LoVo (cell line): ENCODE measurements around the gene AHI1.

Source experiments
- DNase-seq: peaks from one replicate; pipeline ENCODE4 v3.0.0-alpha.2; 2016; ENCODE audit warnings: low spot score

AHI1 gene

DNA sequence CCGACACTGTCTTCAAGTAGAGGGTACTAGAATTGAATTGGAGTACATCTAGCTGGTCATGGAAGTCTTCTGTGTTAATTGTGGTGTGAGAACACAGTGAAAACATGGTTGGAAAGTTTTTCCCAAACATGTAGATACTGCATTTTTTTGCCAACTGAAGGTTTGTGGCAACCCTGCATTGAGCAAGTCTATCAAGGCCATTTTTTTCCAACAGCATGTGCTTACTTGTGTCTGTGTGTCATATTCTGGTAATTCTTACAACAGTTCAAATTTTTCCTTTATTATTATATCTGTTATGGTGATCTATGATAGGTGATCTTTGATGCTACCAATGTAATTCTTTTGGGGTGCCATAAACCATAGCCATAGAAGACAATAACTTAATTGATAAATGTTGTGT, 169.4 kb downstream of the AHI1 start:
- DNase-seq: no peak

DNA sequence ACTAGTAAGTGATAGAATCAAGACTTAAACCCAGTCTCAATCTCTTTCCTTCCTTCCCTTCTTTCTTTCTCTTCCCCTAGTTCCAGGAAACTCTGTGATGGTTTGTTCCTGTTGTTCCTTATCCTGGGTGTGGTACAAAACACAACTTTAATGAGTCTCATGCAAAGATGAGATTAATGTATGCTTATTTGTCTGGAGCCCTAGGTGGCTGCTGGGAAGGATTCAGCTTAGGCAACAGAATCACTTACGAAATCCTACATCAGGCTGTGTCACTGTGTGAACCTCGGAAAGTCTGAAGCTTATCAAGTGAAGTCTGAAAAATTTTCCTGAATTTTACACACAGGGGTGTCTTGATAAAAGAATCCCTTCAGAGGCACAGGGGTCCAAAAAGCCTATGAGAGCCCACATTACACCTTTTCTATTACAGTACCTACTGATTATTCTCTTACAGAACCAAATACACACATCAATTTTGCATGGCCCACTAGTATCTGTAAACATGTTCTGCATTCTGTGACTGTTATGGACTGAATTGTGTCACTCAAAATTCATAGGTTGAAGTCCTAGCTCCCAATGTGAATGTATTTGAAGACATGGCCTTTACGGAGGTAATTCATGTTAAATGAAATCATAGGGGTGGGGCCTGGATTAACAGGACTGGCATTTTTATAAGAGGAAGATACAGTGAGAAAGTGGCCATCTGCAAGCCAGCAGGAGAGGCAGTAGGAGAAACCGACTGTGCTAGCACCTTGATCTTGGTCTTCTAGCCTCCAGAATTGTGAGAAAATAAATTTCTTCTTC, 171.7 kb downstream of the AHI1 start:
- no peak for DNase-seq

- no peak for DNase-seq
Observed at GRCh38 chr6:135324531-135324930, 173.0 kb downstream of the AHI1 start.

- DNase-seq: no peak
Observed at GRCh38 chr6:135323979-135324378, 173.6 kb downstream of the AHI1 start.

- DNase-seq: no peak
Observed at GRCh38 chr6:135323202-135323668, 174.3 kb downstream of the AHI1 start.

DNA sequence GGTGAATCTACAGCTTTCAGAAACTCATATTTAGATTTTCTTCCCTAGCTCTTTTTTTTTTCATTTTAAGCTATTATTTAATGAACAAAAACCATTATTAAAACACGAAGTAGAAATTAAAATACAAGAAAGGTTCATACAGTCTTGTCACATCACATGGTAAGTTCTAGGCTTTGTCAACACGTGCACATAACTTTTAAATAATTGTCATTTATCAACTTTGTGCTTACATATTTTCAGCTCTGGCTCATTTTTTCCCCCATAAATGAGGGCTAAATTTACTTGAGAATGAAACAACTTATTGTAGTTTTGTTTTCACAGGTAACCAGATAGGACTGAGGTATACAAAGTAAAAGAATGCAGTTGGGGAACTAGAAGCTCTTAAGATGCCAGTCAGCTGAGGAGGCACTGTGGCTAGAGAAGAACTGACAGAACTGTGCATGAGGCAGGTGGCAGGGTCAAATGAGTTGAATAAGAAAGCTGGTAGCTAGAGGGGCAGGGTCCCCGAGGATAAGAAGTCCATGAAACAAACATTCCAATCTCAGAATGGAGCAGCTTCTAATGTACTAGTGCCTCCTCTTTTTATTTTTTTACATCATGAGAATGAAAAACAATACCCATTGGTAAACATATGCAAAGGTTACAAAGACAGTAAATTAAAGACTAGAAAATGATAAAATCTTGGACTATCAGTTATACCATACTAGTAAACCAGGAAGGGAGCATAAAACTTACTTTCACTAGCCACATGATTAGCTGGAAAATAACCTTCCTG, 174.9 kb downstream of the AHI1 start:
- no peak for DNase-seq

- no peak for DNase-seq
Observed at GRCh38 chr6:135320721-135321621, 176.6 kb downstream of the AHI1 start.

DNA sequence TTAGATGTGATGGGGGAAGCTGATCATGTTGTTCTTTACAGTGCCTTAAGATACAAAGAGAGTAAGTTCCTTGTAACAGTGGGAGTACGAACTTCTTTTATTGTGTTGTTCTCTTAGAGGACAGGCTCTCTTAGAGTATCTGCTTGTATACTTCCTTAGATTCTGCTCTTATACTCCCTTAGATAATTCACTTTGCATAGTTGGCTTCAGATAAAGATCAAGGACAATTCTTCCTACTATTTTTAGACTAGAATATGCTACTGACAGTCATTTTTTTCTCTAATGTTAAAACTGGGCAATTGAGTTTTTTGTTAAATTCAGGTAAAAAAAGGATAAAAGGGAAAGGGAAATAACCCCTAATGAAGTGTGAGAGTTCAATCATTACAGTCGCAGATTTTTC, 177.7 kb downstream of the AHI1 start:
- DNase-seq: no peak

DNA sequence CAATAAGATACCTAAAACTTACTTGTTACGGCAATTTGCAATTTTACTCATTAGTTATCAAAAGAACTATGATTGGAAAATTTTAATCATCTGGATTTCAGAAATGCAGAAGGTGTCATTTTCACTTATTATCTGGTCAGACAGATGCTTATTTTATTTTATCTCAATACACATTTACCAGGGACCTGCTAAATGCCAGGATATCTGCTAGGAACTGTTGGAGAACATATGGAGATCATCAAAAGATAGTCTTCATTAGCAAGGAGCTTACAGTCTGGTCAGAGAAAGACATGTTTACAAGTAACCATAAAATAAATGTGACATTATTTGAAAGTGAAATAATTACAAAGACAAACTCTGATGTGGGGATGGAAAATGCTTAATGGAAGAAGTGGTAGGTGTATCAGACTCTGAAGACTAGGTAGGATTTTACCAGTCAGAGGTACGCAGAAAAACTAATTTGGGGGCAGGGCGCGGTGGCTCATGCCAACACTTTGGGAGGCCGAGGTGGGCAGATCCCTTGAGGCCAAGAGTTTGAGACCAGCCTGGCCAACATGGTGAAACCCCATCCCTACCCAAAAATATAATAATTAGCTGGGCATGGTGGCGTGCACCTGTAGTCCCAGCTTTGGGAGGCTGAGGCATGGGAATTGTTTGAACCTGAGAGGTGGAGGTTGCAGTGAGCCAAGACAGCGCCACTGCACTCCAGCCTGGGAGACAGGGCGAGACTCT, 178.6 kb downstream of the AHI1 start:
- DNase-seq: no peak

GRCh38 chr6:135314543-135314942, 183.0 kb downstream of the AHI1 start:
- no peak for DNase-seq

DNA sequence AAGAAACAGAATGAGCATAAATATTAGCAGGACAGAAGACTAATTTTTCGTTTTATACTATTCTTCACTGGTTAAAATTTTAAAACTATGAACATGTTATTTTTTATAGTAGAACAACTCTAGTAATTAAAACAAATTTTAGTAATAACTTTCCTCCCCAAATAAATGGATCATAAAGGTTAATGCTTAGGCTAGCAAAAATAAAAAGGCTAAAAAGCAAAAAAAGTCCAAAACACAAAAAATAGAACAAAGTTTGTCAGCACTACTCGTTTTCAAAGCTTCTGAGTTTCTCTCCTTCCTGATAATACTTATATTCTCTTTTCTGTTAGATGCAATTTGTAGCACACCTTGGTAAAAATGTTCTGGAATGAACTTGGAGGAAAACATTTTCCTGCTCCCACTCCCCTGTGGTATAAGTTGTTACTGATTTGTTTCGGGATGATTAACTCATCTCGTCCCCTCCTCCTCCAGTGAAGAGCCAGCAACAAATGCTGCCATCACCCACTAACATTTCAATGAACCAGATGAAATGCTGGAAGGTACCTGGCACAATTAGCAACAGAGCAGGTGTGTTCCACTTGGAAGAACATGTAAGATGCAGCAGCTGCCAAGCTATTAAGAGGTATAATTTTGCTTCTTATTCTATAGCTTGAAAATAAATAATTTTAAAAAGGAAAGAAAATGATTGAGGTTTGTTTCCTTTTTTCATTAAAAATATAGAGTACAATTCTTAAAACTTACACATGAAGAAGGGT, 185.9 kb downstream of the AHI1 start:
- no peak for DNase-seq

- no peak for DNase-seq
Observed at GRCh38 chr6:135310291-135310690, 187.2 kb downstream of the AHI1 start.

GRCh38 chr6:135306740-135307420, 190.7 kb downstream of the AHI1 start:
- DNase-seq: no peak

DNA sequence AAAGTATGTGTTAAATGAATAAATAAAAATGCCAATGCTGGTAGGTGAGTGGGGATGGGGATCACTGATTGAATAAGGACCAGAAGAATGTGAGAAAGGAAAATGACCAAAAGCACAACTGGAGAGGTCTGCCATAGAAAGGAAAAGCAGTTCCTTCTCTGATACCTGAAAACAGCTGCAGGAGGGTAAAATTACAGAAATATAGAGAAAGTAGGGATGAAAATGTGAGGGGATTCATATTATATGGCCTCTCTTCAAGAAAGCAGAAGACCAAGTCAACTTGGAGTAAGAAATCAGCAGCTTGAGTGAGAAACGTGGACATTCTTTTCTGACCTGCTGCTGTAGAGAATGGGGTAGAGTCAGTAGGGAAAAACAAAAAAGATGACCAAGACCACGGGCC, 191.4 kb downstream of the AHI1 start:
- no peak for DNase-seq

- no peak for DNase-seq
Observed at GRCh38 chr6:135305684-135306083, 191.9 kb downstream of the AHI1 start.

DNA sequence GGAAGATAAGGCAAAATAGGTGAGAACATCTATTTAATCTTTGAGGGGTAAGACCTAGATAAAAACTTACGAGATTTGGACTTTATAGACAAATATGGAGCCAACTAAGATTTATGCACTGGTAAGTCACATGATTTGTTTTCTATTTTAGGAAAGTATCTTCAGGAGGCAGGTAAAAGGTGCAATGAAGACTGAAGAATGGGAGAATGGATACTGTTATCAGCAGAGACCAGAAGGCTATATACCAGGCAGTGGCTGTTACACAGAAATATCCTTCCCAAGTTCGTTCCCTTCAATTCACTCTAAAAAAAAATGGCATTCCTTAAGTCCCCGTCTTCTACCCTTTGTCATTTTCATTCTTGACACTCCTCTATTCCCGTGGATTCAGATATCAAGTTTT, 192.7 kb downstream of the AHI1 start:
- DNase-seq: no peak

DNA sequence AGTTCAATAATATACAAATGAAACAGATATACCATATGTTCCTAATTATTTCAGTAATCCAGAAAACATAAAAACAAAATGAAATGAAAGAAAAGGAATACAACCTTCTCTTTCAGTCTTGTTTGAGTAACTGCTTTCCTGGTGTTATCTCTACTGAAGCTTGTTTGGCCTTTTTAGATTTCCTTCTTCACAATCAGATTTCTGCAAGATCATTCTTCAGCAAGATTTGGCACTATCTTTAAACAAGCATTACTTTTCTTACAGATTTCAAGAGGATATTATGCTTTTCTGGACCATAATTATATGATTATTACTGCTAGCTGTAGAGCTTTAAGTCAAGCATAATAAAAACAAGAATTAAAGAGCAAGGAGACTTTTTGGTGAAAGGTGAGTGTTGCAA, 196.2 kb downstream of the AHI1 start:
- DNase-seq: no peak

DNA sequence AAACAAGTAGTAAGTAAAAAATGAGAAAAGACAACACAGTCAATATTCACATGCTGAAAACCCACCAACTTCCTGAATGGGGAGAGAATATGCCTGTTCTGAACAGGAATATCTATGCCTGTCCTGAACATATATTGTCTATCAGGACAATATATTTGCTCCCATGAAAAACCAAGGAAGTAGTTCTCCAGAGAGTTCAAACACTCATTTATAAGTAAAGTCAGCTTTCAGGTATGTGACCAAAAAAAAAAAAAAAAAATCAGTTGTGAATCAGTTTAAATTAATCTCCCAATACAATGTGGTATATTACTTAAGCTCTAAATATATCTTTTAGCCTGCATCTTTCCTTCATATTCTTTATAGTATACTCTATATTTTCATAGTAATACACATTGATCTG, 197.0 kb downstream of the AHI1 start:
- no peak for DNase-seq

DNA sequence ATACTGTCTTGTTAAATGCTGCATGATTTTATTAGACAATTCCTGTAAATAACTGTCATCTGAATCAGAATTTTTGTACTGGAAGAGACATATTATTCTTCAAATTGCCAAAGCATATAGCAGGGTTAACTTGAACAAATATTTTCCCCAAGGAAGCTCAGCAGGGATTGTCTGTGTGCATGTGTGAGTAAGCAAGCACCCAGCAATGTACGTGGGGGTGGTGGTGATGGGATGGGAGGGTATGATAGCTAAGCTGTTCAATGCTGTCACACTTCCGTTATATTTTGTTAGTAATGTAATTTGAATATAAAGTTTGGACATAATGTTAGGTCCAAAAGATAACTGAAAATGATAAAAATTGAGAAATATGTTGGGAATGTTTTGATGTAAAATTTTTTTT, 198.3 kb downstream of the AHI1 start:
- DNase-seq: no peak

DNA sequence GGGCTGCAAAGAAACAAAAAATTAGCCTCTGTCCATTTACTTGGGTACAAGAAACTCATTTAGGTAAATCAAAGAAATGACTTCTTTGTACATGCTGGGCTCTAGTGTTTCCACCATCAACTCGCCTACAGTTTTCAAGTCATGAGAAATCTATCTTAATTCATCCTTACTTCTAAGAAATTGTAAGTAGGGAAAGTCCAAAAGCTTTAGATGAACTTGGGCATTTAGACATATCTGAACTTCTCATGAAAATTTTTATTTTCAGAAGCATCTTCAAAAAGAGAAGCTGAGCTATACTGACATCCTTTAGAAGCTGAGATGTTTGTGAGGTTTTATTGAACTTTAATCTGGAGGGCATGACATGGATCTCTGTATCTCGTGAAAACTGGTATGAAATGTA, 199.1 kb downstream of the AHI1 start:
- no peak for DNase-seq
